IMR-90 (cell line): Measurements from ENCODE around the gene TRPM1. TPM values are rescaled to one million over a fixed set of nuclear protein-coding genes. Genes with fewer than 3 reads are reported as not detected.
A peak's percentile ranks its signal among the peaks of the same experiment; 100 is the strongest.
"Not testable (repeated sequence)": the region's sequence is repeated elsewhere in the genome, so short reads cannot be mapped to it uniquely, and the experiment has no call there.

ENCODE experiments used
- ATAC-seq: fragments of 200-7000 bp; cut with Tn5 transposase; 2 replicates; pipeline ENCODE4 v1.9.1; 2020; ENCODE audit warnings: low read depth, mild to moderate bottlenecking, moderate library complexity
- BruUV-seq: library from RNA; stranded (reverse); fragments of 400-500 nt; replicated peaks from 2 replicates; lab custom pipeline; 2021; lab: Mats Ljungman, UMichigan
- CTCF ChIA-PET: fragments of 300-600 bp; formaldehyde crosslinking; extraction: SDS; loops from one replicate; lab custom pipeline; 2021; ENCODE audit warnings: antibody characterized with exemption; lab: Yijun Ruan, JAX
- POLR2A ChIA-PET: fragments of 300-600 bp; sonication (Branson Sonifier 250); formaldehyde crosslinking; loops from one replicate; lab custom pipeline; 2022; ENCODE audit warnings: antibody characterized with exemption; ENCODE audit not compliant: unreplicated experiment; lab: Charles Lee
- DNase-seq: peaks from one replicate; pipeline ENCODE4 v3.0.0; 2013
- H2AFZ ChIP-seq: replicated peaks from 2 replicates; pipeline ENCODE3; 2013; ENCODE audit warnings: low read length, mild to moderate bottlenecking; ENCODE audit not compliant: poor library complexity
- H2AK5ac ChIP-seq: 2 replicates; pipeline ENCODE4 v1.6.1; 2013; ENCODE audit warnings: low read depth, low read length, inconsistent platforms
- H2AK9ac ChIP-seq: replicated peaks from 2 replicates; pipeline ENCODE3; 2013; ENCODE audit warnings: mild to moderate bottlenecking, low read depth, low read length, moderate library complexity; ENCODE audit not compliant: poor library complexity
- H2BK120ac ChIP-seq: 2 replicates; pipeline ENCODE4 v1.6.1; 2013; ENCODE audit warnings: low read depth, low read length, inconsistent platforms
- H2BK15ac ChIP-seq: 3 replicates; pipeline ENCODE4 v1.6.1; 2013; ENCODE audit warnings: low read depth, low read length, inconsistent platforms
- H2BK20ac ChIP-seq: 2 replicates; pipeline ENCODE4 v1.6.1; 2013; ENCODE audit warnings: low read depth, mild to moderate bottlenecking, inconsistent platforms, low read length, moderate library complexity
- H2BK5ac ChIP-seq: 2 replicates; pipeline ENCODE4 v1.6.1; 2013; ENCODE audit warnings: mild to moderate bottlenecking, low read depth, low read length, inconsistent platforms; ENCODE audit not compliant: poor library complexity, severe bottlenecking
- H3K14ac ChIP-seq: replicated peaks from 2 replicates; pipeline ENCODE4 v1.6.1; 2013; ENCODE audit warnings: low read depth, low read length, inconsistent platforms
- H3K18ac ChIP-seq: 2 replicates; pipeline ENCODE4 v1.6.1; 2013; ENCODE audit warnings: low read depth, low read length, control low read depth
- H3K23ac ChIP-seq: 2 replicates; pipeline ENCODE4 v1.6.1; 2013; ENCODE audit warnings: low read depth, low read length, inconsistent platforms
- H3K27ac ChIP-seq: 2 replicates; pipeline ENCODE4 v1.5.1; 2013; ENCODE audit warnings: mild to moderate bottlenecking, control low read depth, low read length; ENCODE audit not compliant: insufficient read depth
- H3K27me3 ChIP-seq: 2 replicates; pipeline ENCODE4 v1.6.1; 2013; ENCODE audit warnings: low read length; ENCODE audit not compliant: control insufficient read depth, insufficient read depth
- H3K36me3 ChIP-seq: 2 replicates; pipeline ENCODE4 v1.6.1; 2013; ENCODE audit warnings: low read length, mixed read lengths; ENCODE audit not compliant: control insufficient read depth, insufficient read depth
- H3K4ac ChIP-seq: 2 replicates; pipeline ENCODE4 v1.6.1; 2013; ENCODE audit warnings: low read depth, low read length, inconsistent platforms
- H3K4me1 ChIP-seq: 2 replicates; pipeline ENCODE4 v1.6.1; 2013; ENCODE audit warnings: low read length, mixed read lengths; ENCODE audit not compliant: control insufficient read depth, insufficient read depth
- H3K4me2 ChIP-seq: 2 replicates; pipeline ENCODE4 v1.6.1; 2013; ENCODE audit warnings: low read depth, mild to moderate bottlenecking, control low read depth, low read length, moderate library complexity
- H3K4me3 ChIP-seq: 2 replicates; pipeline ENCODE4 v1.5.1; 2013; ENCODE audit warnings: low read depth, mild to moderate bottlenecking, control low read depth, low read length, moderate library complexity; ENCODE audit not compliant: insufficient read depth
- H3K56ac ChIP-seq: 2 replicates; pipeline ENCODE4 v1.6.1; 2013; ENCODE audit warnings: low read length, inconsistent platforms; ENCODE audit not compliant: insufficient read depth; ENCODE audit errors: extremely low read depth
- H3K79me1 ChIP-seq, 2 experiments: 2 replicates each; pipeline ENCODE4 v1.6.1; 2013; ENCODE audit warnings: low read length in 2 of 2, inconsistent platforms in 1 of 2, low read depth in 1 of 2
- H3K9ac ChIP-seq: 2 replicates; pipeline ENCODE4 v1.6.1; 2013; ENCODE audit warnings: low read depth, low read length, control low read depth
- H3K9me1 ChIP-seq: 2 replicates; pipeline ENCODE4 v1.6.1; 2013; ENCODE audit warnings: low read length, inconsistent platforms; ENCODE audit not compliant: insufficient read depth
- H3K9me3 ChIP-seq: 2 replicates; pipeline ENCODE4 v1.6.1; 2013; ENCODE audit warnings: low read length; ENCODE audit not compliant: control insufficient read depth, insufficient read depth
- H4K20me1 ChIP-seq: 2 replicates; pipeline ENCODE4 v1.6.1; 2013; ENCODE audit warnings: low read length, inconsistent platforms; ENCODE audit not compliant: insufficient read depth
- H4K5ac ChIP-seq: 2 replicates; pipeline ENCODE4 v1.6.1; 2013; ENCODE audit warnings: mild to moderate bottlenecking, low read depth, low read length, control low read depth
- H4K8ac ChIP-seq, 2 experiments: 2 replicates each; pipeline ENCODE4 v1.6.1; 2013; ENCODE audit warnings: low read depth in 2 of 2, low read length in 2 of 2, control low read depth in 1 of 2, inconsistent platforms in 1 of 2
- H4K91ac ChIP-seq: 2 replicates; pipeline ENCODE4 v1.6.1; 2013; ENCODE audit warnings: low read depth, low read length, inconsistent platforms; ENCODE audit not compliant: insufficient read depth
- CEBPB ChIP-seq: IDR thresholded peaks from 2 replicates; pipeline ENCODE4 v1.6.1; 2012; ENCODE audit warnings: low read depth, low read length, improper control_type of control experiment
- WGBS, 2 experiments: methylation state at CpG; one replicate each; pipeline versions ENCODE4 v1.1.5 to v1.1.7; 2013; ENCODE audit warnings: missing lambda C conversion rate in 2 of 2; ENCODE audit not compliant: insufficient read length in 1 of 2; ENCODE audit errors: extremely low coverage in 2 of 2; 5-methylcytosine and 5-hydroxymethylcytosine counted together
- dilution Hi-C: fragments of 300-500 bp; cut with HindIII; formaldehyde crosslinking; loops from one replicate; pipeline ENCODE4 v1.14.3; 2018; ENCODE audit warnings: low sequenced_read_pairs; ENCODE audit not compliant: unreplicated experiment
- in situ Hi-C: fragments of 300-500 bp; cut with MboI; formaldehyde crosslinking; loops from 3 replicates; pipeline ENCODE4 v1.14.3; 2019; ENCODE audit warnings: low sequenced_read_pairs, inconsistent platforms, mixed read lengths
- intact Hi-C: fragments of 100-400 bp; cut with micrococcal nuclease; formaldehyde crosslinking; loops from 2 replicates; pipeline ENCODE4 v1.10.0; 2022
- polyA plus RNA-seq, 3 experiments: library from polyadenylated mRNA; depleted of rRNA; stranded (reverse); fragments of >200 nt; gene quantifications; 2 replicates each; pipeline ENCODE4 v1.2.3, GENCODE V29; 2012; ENCODE audit warnings: low replicate concordance in 1 of 3
- total RNA-seq: library from RNA; depleted of rRNA; stranded (reverse); fragments of >200 nt; gene quantifications from 2 replicates; pipeline ENCODE4 v1.2.3, GENCODE V29; 2012
- TF ChIP-seq, protein P1 (sequence below): conservative IDR thresholded peaks from 2 replicates; pipeline ENCODE4 v1.5.1; 2012; ENCODE audit warnings: mild to moderate bottlenecking, low read depth, low read length, improper control_type of control experiment

Gene TRPM1
- total and polyA plus RNA-seq, 2 of the 4 experiments (the other 2 are of a cell fraction): not detected

DNA sequence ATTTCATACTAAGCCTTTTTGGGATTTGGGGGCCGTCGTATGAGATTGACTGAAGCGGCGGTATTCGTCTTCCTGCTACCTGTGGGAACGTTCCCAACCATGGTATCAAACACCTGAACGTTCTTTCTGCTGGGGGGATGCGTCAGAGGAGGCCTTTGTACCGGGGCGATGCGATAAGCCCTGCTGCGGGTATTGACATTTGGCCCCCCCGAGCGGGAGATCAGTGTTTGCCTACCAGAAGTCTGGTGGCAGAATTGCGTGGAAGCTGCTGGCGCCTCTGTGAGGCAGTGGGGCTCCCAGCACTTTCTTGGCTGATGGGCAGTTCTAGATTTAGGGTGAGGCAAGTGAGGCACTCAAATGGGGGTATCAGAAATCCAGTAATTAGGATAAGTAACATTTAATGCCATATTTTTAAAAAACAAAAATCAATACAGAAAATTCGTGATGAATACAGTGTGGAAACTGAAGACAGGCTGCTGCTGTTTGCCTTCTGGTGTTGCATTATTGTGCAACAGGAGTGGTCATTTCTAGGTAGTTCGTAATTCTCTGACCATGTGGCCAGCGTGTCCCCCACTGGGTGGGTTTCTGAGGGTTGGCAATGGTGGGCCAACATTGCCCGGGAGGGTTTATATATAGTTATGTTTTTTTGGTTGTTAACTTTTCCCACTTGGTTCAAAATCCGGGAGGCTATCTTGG lies 12.7 kb downstream of the TRPM1 start:
- H2AK5ac ChIP-seq: no peak overlapping the region
- no peaks in the 10 kb centered on the region for H3K79me1 ChIP-seq
- H3K9me1 ChIP-seq: no peaks in the 10 kb centered on the region
- no peak overlapping the region for H4K8ac ChIP-seq
- H3K4me3 ChIP-seq: no peak overlapping the region
- H2BK5ac ChIP-seq: no peak overlapping the region
- DNase-seq (no peak), ATAC-seq (no peak)
- H3K14ac ChIP-seq: no peak overlapping the region
- no peak overlapping the region for H3K56ac ChIP-seq
- in situ Hi-C loops: no loop called here
- H3K4me1 ChIP-seq: peaks cover 9% of the 10 kb centered on the region
- peaks cover under 1% of the 10 kb centered on the region; the same call in 1 of the 2 replicates for H3K27me3 ChIP-seq
- TF ChIP-seq, protein P1, sequence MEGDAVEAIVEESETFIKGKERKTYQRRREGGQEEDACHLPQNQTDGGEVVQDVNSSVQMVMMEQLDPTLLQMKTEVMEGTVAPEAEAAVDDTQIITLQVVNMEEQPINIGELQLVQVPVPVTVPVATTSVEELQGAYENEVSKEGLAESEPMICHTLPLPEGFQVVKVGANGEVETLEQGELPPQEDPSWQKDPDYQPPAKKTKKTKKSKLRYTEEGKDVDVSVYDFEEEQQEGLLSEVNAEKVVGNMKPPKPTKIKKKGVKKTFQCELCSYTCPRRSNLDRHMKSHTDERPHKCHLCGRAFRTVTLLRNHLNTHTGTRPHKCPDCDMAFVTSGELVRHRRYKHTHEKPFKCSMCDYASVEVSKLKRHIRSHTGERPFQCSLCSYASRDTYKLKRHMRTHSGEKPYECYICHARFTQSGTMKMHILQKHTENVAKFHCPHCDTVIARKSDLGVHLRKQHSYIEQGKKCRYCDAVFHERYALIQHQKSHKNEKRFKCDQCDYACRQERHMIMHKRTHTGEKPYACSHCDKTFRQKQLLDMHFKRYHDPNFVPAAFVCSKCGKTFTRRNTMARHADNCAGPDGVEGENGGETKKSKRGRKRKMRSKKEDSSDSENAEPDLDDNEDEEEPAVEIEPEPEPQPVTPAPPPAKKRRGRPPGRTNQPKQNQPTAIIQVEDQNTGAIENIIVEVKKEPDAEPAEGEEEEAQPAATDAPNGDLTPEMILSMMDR: no peak
- TF ChIP-seq CEBPB: peak; percentile 62
- BruUV-seq: no TSS peak
- H3K9me3 ChIP-seq: peaks cover 2% of the 10 kb centered on the region; the same call in 1 of the 2 replicates
- H3K4me2 ChIP-seq: no peak overlapping the region
- POLR2A ChIA-PET: no interaction called here
- H2BK20ac ChIP-seq: no peak overlapping the region
- WGBS, 2 experiments: 80% methylated on average over 8 of the region's 21 CpGs; no CpG with 5 or more reads in 1 of the 2 experiments
- no peaks in the 10 kb centered on the region for H3K36me3 ChIP-seq
- no peak overlapping the region for H2AK9ac ChIP-seq
- intact Hi-C loops: no loop called here
- dilution Hi-C loops: no loop called here
- no peak overlapping the region for H3K27ac ChIP-seq
- no peak overlapping the region for H4K91ac ChIP-seq
- H4K20me1 ChIP-seq: no peaks in the 10 kb centered on the region; the same call in 1 of the 2 replicates
- no peak overlapping the region for H3K9ac ChIP-seq
- no peak overlapping the region for H3K4ac ChIP-seq
- no peak overlapping the region for H2BK15ac ChIP-seq
- no peak overlapping the region for H4K5ac ChIP-seq
- no peak overlapping the region for H2BK120ac ChIP-seq
- H3K18ac ChIP-seq: no peak overlapping the region
- no peak overlapping the region for H3K23ac ChIP-seq
- CTCF ChIA-PET: no interaction called here
- no peak overlapping the region for H2AFZ ChIP-seq

DNA sequence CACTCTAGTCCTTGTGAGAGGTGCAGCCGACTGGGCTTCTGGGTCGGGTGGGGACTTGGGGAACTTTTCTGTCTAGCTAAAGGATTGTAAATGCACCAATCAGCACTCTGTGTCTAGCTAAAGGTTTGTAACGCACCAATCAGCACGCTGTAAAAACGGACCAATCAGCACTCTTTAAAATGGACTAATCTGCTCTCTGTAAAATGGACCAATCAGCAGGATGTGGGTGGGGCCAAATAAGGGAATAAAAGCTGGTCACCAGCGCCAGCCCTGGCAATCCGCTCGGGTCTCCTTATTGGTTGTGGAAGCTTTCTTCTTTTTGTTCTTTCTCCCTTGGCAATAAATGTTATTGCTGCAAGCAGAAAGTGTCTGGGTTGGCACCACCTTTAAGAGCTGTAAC lies 13.5 kb downstream of the TRPM1 start:
- H3K27me3 ChIP-seq, H4K20me1 ChIP-seq, H3K56ac ChIP-seq, H2BK5ac ChIP-seq, H3K4me3 ChIP-seq, H3K9me3 ChIP-seq, H2AK9ac ChIP-seq, H4K8ac ChIP-seq, H3K27ac ChIP-seq, H4K5ac ChIP-seq, DNase-seq, H3K36me3 ChIP-seq, H3K9me1 ChIP-seq, POLR2A ChIA-PET, intact Hi-C loops, H3K23ac ChIP-seq, H3K4ac ChIP-seq, CTCF ChIA-PET, H2BK120ac ChIP-seq, H3K79me1 ChIP-seq, H4K91ac ChIP-seq, H2AK5ac ChIP-seq, in situ Hi-C loops, H3K9ac ChIP-seq, ATAC-seq, H3K4me1 ChIP-seq, H3K18ac ChIP-seq, H3K4me2 ChIP-seq, H2AFZ ChIP-seq, dilution Hi-C loops, BruUV-seq, H3K14ac ChIP-seq, H2BK20ac ChIP-seq, H2BK15ac ChIP-seq: not testable (repeated sequence)
- 50% methylated on average over 2 of the region's 8 CpGs; no CpG with 5 or more reads in 1 of the 2 experiments for WGBS, 2 experiments
